ENCODE results near the gene TNS3. TPM values are rescaled to one million over a fixed set of nuclear protein-coding genes. Genes with fewer than 3 reads are reported as not detected.

Gene TNS3
- total RNA-seq, 1 donor from 2014 or later = 452 TPM

DNA sequence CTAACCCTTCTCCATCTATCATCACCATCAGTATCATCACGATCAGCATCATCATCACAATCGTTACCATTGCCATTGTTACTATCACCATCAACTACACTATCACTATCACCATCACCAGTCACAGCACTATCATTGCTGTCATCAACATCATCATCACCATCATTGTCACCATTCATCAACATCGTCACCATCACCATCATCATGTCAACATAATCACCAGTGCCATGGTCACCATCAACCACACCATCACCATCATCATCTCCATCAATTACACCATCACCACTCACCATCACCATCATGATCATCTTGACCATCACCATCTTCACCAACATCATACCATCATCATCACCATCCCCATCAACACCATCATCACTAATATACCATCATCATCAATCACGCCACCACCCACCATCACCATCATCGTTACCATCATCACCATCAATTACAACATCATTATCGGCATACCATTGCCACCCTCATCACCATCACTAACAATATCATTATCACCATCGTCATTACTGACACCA lies 66.5 kb downstream of the TNS3 start:
- peaks cover 32% of the 10 kb centered on the region for H3K4me1 Mint-ChIP-seq
- H3K9me3 Mint-ChIP-seq = no peaks in the 10 kb centered on the region
- DNase-seq (ENCODE audit: low spot score in 2 of 2, unreplicated experiment in 2 of 2) = no peak
- H3K36me3 Mint-ChIP-seq = peaks cover 21% of the 10 kb centered on the region
- H3K27me3 Mint-ChIP-seq (ENCODE audit: low read depth) = no peaks in the 10 kb centered on the region
- H3K4me3 Mint-ChIP-seq = no peak overlapping the region
- TF ChIP-seq, protein P1, sequence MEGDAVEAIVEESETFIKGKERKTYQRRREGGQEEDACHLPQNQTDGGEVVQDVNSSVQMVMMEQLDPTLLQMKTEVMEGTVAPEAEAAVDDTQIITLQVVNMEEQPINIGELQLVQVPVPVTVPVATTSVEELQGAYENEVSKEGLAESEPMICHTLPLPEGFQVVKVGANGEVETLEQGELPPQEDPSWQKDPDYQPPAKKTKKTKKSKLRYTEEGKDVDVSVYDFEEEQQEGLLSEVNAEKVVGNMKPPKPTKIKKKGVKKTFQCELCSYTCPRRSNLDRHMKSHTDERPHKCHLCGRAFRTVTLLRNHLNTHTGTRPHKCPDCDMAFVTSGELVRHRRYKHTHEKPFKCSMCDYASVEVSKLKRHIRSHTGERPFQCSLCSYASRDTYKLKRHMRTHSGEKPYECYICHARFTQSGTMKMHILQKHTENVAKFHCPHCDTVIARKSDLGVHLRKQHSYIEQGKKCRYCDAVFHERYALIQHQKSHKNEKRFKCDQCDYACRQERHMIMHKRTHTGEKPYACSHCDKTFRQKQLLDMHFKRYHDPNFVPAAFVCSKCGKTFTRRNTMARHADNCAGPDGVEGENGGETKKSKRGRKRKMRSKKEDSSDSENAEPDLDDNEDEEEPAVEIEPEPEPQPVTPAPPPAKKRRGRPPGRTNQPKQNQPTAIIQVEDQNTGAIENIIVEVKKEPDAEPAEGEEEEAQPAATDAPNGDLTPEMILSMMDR (IDR thresholded peaks at IDR 0.05; ENCODE audit: unreplicated experiment) = no peak
- no peak overlapping the region for H3K27ac Mint-ChIP-seq

GRCh38 chr7:47514818-47515217 lies 67.1 kb downstream of the TNS3 start:
- no peaks in the 10 kb centered on the region for H3K9me3 Mint-ChIP-seq
- DNase-seq (ENCODE audit: low spot score in 2 of 2, unreplicated experiment in 2 of 2) = no peak
- peaks cover 30% of the 10 kb centered on the region for H3K4me1 Mint-ChIP-seq
- no peak overlapping the region for H3K27ac Mint-ChIP-seq
- peaks cover 22% of the 10 kb centered on the region for H3K36me3 Mint-ChIP-seq
- TF ChIP-seq, protein P1 (IDR thresholded peaks at IDR 0.05; ENCODE audit: unreplicated experiment) = no peak
- no peaks in the 10 kb centered on the region for H3K27me3 Mint-ChIP-seq (ENCODE audit: low read depth)
- no peak overlapping the region for H3K4me3 Mint-ChIP-seq

DNA sequence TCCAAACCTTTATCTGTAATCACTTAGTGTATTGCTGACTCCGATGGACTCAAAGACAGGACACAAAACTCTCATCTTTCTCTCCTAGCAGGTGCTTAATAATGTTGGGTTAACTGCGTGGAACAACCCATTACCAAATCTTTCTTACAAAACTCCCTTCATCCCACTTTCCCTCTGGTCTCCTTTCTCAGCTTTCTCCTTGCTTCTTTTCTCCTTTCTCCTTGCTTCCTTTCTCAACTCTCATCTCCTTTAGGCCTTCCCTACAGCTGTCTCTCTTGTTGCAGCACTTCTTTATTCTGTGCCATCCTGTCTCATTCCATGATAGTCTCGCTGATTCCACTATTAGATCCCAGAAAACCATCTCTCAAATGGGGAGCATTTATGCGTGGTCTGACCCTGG lies 67.5 kb downstream of the TNS3 start:
- H3K4me1 Mint-ChIP-seq = peaks cover 35% of the 10 kb centered on the region
- TF ChIP-seq, protein P1 (IDR thresholded peaks at IDR 0.05; ENCODE audit: unreplicated experiment) = no peak
- no peaks in the 10 kb centered on the region for H3K27me3 Mint-ChIP-seq (ENCODE audit: low read depth)
- peaks cover 26% of the 10 kb centered on the region for H3K36me3 Mint-ChIP-seq
- H3K9me3 Mint-ChIP-seq = no peaks in the 10 kb centered on the region
- no peak overlapping the region for H3K27ac Mint-ChIP-seq
- no peak for DNase-seq (ENCODE audit: low spot score in 2 of 2, unreplicated experiment in 2 of 2)
- H3K4me3 Mint-ChIP-seq = no peak overlapping the region

GRCh38 chr7:47513741-47514241 lies 68.1 kb downstream of the TNS3 start:
- no peaks in the 10 kb centered on the region for H3K27me3 Mint-ChIP-seq (ENCODE audit: low read depth)
- no peak overlapping the region for H3K27ac Mint-ChIP-seq
- TF ChIP-seq, protein P1 (IDR thresholded peaks at IDR 0.05; ENCODE audit: unreplicated experiment) = no peak
- no peak overlapping the region for H3K4me3 Mint-ChIP-seq
- peaks cover 32% of the 10 kb centered on the region for H3K36me3 Mint-ChIP-seq
- no peaks in the 10 kb centered on the region for H3K9me3 Mint-ChIP-seq
- H3K4me1 Mint-ChIP-seq = peaks cover 38% of the 10 kb centered on the region
- DNase-seq (ENCODE audit: low spot score in 2 of 2, unreplicated experiment in 2 of 2) = no peak

- Mint-ChIP-seq H3K4me1 (peaks cover 44% of the 10 kb centered on the region), H3K4me3 (peak overlapping the region; percentile 3), H3K9me3 (no peaks in the 10 kb centered on the region), H3K27me3 (ENCODE audit: low read depth) (no peaks in the 10 kb centered on the region), H3K36me3 (peaks cover 29% of the 10 kb centered on the region), H3K27ac (peak overlapping the region; percentile 86)
- TF ChIP-seq, protein P1 (IDR thresholded peaks at IDR 0.05; ENCODE audit: unreplicated experiment) = no peak
- DNase-seq (ENCODE audit: low spot score in 2 of 2, unreplicated experiment in 2 of 2) = no peak
These were observed 69.3 kb downstream of the TNS3 start for GRCh38 chr7:47512481-47513176.

Data from mesothelial cell of epicardium (in vitro differentiated cells).